Esophagus squamous epithelium (tissue), 5 donors: ENCODE measurements around the gene RBM20. TPM values are rescaled to one million over a fixed set of nuclear protein-coding genes. Genes with fewer than 3 reads are reported as not detected.
A peak's percentile ranks its signal among the peaks of the same experiment; 100 is the strongest.

Experiments
- DNase-seq: peaks from one replicate; lab custom pipeline; 2025; lab: John Stamatoyannopoulos, UW
- H3K27ac ChIP-seq, 4 donors: fragments of 200-600 bp; sonication (generic); one replicate each; pipeline ENCODE4 v1.5.1; 2016 to 2019; ENCODE audit warnings: mild to moderate bottlenecking in 1 of 4
- H3K27me3 ChIP-seq, 4 donors: fragments of 200-600 bp; sonication (generic); 1 replicate in 3 of 4; 2 replicates in 1 of 4; pipeline versions ENCODE4 v1.5.1 to v1.6.0; 2017 to 2021; ENCODE audit warnings: antibody characterized with exemption in 1 of 4
- H3K36me3 ChIP-seq, 3 donors: fragments of 200-600 bp; sonication (generic); one replicate each; pipeline ENCODE4 v1.5.1; 2016 to 2019
- H3K4me1 ChIP-seq, 3 donors: fragments of 200-600 bp; sonication (generic); one replicate each; pipeline ENCODE4 v1.5.1; 2017 to 2019
- H3K4me3 ChIP-seq, 4 donors: fragments of 200-600 bp; sonication (generic); 1 replicate in 3 of 4; 2 replicates in 1 of 4; pipeline ENCODE4 v1.5.1; 2016 to 2019; ENCODE audit warnings: mild to moderate bottlenecking in 2 of 4, moderate library complexity in 1 of 4
- H3K9me3 ChIP-seq, 3 donors: fragments of 200-600 bp; sonication (generic); one replicate each; pipeline ENCODE4 v1.5.1; 2016 to 2019
- POLR2A ChIP-seq, 4 donors: fragments of 450-650 bp; IDR thresholded peaks; one replicate each; pipeline ENCODE4 v1.6.1; 2017; ENCODE audit warnings: antibody characterized with exemption in 4 of 4, mild to moderate bottlenecking in 4 of 4, moderate library complexity in 3 of 4
- WGBS, 2 donors: methylation state at CpG; one replicate each; pipeline ENCODE4 v1.1.5; 2018; 5-methylcytosine and 5-hydroxymethylcytosine counted together
- intact Hi-C: fragments of 100-400 bp; cut with DNase I; formaldehyde crosslinking; loops from one replicate; pipeline ENCODE4 v1.15.0; 2022
- total RNA-seq, 4 donors: library from RNA; depleted of rRNA; stranded (reverse); fragments of >200 nt; gene quantifications; one replicate each; pipeline ENCODE4 v1.1.0, GENCODE V29; 2016
- TF ChIP-seq, protein P1 (sequence below), 6 experiments: fragments of 450-650 bp in 4 of 6; fragments of 200-600 bp in 2 of 6; sonication (generic) in 2 of 6; IDR thresholded peaks; one replicate each; pipeline ENCODE4 v1.5.1; 2016 to 2019; ENCODE audit warnings: antibody characterized with exemption in 6 of 6, mild to moderate bottlenecking in 4 of 6, moderate library complexity in 4 of 6
- donor health status: DM: yes; HTN: yes; CAD: no.

RBM20 gene
- total RNA-seq, 4 donors from 2014 or later, result 2.1 to 10.3 (median 3.7) TPM

DNA sequence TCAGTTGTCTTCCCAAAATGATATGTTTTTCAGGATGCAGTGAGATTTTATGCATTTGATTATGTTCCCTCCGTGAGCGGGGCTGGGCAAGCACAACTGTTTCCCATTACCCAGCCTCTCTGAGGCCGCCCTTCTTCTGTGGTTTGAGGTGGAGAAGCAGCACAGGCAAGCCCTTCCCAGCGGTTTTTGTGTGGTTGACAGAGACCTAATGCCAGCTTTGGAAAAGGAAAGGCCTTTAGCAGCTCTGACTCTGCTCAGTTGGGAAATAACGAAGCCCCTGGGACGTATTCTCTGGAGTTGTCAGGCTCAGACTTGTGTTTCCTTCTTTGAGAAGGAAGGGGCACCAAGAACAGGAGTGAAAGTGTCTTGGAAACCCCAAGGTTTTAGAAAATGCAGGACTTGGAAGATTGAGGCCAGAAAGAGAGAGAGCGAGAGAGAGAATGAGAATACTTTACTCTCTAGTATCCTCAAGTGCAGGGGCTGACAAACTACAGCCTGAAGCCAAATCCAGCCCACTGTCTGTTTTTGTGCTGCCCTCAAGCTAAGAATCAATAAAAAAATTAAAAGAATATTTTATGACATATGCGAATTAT, 207.0 kb downstream of the RBM20 start:
- Histone ChIP-seq H3K27ac (peak overlapping the region; percentile 37 to 78 (median 56)), H3K4me3 (no peak overlapping the region)

DNA sequence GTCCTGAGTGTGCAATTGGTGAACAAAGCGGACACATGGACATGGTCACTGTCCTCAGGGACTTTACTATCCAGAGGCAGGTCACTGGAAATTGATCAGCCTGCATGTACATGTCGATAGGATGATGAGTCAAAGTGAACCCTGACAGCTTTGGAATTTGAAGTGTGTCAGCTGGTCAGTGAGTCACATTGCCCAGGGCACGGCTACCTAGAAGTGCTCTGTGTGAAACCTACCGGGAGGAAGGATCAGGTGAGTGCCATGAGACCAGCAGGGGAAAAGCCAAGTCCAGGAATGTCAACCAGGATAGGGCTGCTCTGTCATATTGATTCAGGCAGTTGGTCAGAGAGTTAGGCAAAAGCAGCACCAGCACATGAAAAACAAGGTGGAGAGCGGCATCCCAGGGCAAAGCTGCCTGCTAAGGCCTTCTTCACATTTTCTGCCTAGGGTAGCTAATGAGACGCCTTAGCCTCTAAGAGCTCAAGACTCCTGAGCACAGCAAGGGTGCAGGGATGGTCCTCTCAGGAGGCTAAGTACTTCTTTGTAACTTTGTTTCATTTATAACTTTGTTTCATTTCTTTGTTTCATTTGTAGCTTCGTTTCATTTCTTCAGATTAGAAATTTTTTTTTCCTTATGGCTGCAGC, 208.2 kb downstream of the RBM20 start:
- H3K27me3 ChIP-seq, result no peaks in the 10 kb centered on the region
- no peak overlapping the region for H3K4me3 ChIP-seq
- no peak for TF ChIP-seq POLR2A (IDR thresholded peaks at IDR 0.05)
- TF ChIP-seq, protein P1, sequence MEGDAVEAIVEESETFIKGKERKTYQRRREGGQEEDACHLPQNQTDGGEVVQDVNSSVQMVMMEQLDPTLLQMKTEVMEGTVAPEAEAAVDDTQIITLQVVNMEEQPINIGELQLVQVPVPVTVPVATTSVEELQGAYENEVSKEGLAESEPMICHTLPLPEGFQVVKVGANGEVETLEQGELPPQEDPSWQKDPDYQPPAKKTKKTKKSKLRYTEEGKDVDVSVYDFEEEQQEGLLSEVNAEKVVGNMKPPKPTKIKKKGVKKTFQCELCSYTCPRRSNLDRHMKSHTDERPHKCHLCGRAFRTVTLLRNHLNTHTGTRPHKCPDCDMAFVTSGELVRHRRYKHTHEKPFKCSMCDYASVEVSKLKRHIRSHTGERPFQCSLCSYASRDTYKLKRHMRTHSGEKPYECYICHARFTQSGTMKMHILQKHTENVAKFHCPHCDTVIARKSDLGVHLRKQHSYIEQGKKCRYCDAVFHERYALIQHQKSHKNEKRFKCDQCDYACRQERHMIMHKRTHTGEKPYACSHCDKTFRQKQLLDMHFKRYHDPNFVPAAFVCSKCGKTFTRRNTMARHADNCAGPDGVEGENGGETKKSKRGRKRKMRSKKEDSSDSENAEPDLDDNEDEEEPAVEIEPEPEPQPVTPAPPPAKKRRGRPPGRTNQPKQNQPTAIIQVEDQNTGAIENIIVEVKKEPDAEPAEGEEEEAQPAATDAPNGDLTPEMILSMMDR (IDR thresholded peaks at IDR 0.05), result no peak
- no peak for DNase-seq
- intact Hi-C loops, result no loop called here
- no peaks in the 10 kb centered on the region for H3K36me3 ChIP-seq
- H3K9me3 ChIP-seq, result no peaks in the 10 kb centered on the region
- peak overlapping the region; percentile 72 to 85 (median 76) for H3K27ac ChIP-seq
- H3K4me1 ChIP-seq, result peaks cover 11 to 44% (median 17%) of the 10 kb centered on the region in 3 donors
- WGBS, 2 donors, result 43 to 50% methylated on average over 7 of the region's 7 CpGs

More for the DNA sequence above, 207.0 kb downstream of the RBM20 start:
- Histone ChIP-seq H3K36me3 (no peaks in the 10 kb centered on the region), H3K9me3 (no peaks in the 10 kb centered on the region), H3K27me3 (no peaks in the 10 kb centered on the region), H3K4me1 (peaks cover 13 to 53% (median 22%) of the 10 kb centered on the region in 3 donors)
- WGBS, 2 donors, result 56 to 60% methylated on average over 7 to 8 of the region's 8 CpGs
- intact Hi-C loops, result no loop called here
- no peak for DNase-seq
- TF ChIP-seq, protein P1 (IDR thresholded peaks at IDR 0.05), result no peak
- no peak for TF ChIP-seq POLR2A (IDR thresholded peaks at IDR 0.05)

DNA sequence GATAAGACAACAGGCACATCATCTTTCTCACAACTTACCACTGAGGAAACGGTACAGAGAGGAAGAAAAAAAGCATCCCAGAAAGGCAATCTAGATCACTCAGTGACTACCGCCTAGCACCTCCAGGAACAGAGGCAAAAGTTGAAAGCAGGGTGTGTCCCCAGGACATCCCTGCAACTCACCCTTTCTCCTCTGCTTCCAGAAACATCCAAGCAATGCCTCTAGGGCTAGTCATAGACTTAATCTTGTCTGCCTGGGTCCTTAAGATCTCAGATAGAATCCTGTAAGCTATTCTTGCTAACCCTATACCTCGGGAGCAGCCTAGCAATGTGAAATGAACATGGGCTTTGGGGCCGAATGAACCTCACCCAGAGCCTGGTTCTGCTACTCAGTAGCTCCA, 208.8 kb downstream of the RBM20 start:
- H3K27ac ChIP-seq, result peak overlapping the region in 3 of 4 donors; percentile 72 to 85 (median 78)
- H3K36me3 ChIP-seq, result no peaks in the 10 kb centered on the region
- H3K27me3 ChIP-seq, result no peaks in the 10 kb centered on the region
- no peak for TF ChIP-seq POLR2A (IDR thresholded peaks at IDR 0.05)
- TF ChIP-seq, protein P1 (IDR thresholded peaks at IDR 0.05), result no peak
- no peak overlapping the region for H3K4me3 ChIP-seq
- H3K4me1 ChIP-seq, result peaks cover 16 to 47% (median 22%) of the 10 kb centered on the region in 3 donors
- WGBS, 2 donors, result 55 to 60% methylated on average over 4 of the region's 4 CpGs
- no peak for DNase-seq
- intact Hi-C loops, result no loop called here
- no peaks in the 10 kb centered on the region for H3K9me3 ChIP-seq

DNA sequence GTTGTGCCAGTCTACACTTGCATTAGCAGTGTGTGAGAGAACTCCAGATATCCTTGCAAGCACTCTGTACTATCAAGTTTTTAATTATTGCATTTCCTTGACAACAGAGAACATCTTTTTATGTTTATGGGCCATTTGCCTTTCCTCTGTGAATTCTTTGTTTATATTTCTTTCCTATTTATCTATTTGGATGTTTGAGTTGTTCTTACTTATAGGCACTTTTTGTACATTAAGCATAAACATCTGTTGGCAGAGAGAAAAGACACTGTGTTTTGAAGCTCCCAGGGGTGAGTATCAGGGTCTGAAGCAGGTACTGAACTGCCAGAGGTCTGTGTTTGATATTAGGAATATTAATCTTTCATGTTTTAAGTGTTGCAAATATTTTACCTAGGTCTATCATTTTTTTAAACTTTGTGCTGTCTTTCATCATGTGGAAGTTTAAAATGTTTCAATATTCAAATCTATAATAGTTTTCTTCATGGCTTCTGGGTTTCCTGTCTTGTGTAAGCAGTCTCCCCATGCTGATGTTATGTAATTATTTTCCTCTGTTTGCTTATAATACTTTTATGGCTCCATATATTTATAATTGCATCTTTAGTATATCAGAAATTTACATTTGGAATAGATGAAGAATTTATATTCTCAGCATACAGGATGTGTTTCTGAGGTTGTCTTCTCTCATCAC, 209.9 kb downstream of the RBM20 start:
- TF ChIP-seq, protein P1 (IDR thresholded peaks at IDR 0.05), result no peak
- TF ChIP-seq POLR2A (IDR thresholded peaks at IDR 0.05), result no peak
- Histone ChIP-seq H3K4me3 (no peak overlapping the region), H3K9me3 (no peaks in the 10 kb centered on the region), H3K27ac (no peak overlapping the region), H3K27me3 (no peaks in the 10 kb centered on the region), H3K36me3 (no peaks in the 10 kb centered on the region), H3K4me1 (peaks cover 27 to 58% (median 34%) of the 10 kb centered on the region in 3 donors)
- DNase-seq, result no peak
- intact Hi-C loops, result no loop called here
